ENCODE measurements around the gene NADK. TPM values are rescaled to one million over a fixed set of nuclear protein-coding genes. Genes with fewer than 3 reads are reported as not detected.

The NADK gene
- total and polyA plus RNA-seq, 10 of the 15 experiments (the other 5 are each of a cell fraction or from before 2014, with no cell fraction given) = 1.1 to 93.2 (median 46.9) TPM

DNA sequence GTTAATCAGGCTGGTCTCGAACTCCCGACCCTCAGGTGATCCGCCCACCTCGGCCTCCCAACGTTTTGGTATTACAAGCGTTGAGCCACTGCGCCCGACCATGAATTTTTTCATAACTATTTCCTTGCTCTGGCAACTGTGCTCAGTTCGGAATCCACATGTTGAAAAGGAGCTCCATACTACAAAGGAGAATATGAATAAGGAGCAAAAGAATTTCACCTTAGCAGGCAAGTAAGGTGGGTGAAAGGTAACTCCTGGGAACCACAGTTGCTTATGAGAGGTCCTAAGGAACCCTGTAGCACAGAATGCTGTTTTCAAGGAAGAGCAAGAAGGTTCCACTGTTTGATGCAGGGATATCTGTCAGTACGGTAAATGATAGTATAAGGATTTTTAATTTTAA, 29.9 kb upstream of the NADK start:
- whole genome bisulfite sequencing (ENCODE audit: insufficient coverage, insufficient replicate concordance, low lambda C conversion rate, missing lambda C conversion rate) = 97% methylated on average over 10 of the region's 10 CpGs
- ChIA-PET RAD21 (ENCODE audit: unreplicated experiment) (interaction anchor here (0.7 kb wide), 1 partner anchor 25 kb away, joined by 4 read pairs; no protein-coding TSS in a partner anchor), CTCF (interaction anchor here (2.4 kb wide), 1 partner anchor 98 kb away, joined by 8 read pairs; no protein-coding TSS in a partner anchor), SMC1A (ENCODE audit: uncharacterized antibody, unreplicated experiment) (interaction anchor here (1.1 to 2.5 kb wide), 2 partner anchors 28 to 101 kb away, joined by 3 to 5 read pairs; no protein-coding TSS in a partner anchor), POLR2A (interaction anchor here (0.5 to 1.8 kb wide), 3 partner anchors 19 to 28 kb away, joined by 3 to 5 read pairs (median 3); no protein-coding TSS in a partner anchor)
- Histone ChIP-seq H3K27ac (ENCODE audit: control insufficient read depth, insufficient read depth) (no peak overlapping the region), H2AFZ (ENCODE audit: control insufficient read depth, low read depth, low read length) (no peak overlapping the region), H4K20me1 (ENCODE audit: control insufficient read depth, insufficient read depth) (no peaks in the 10 kb centered on the region), H3K4me3 (no peak overlapping the region), H3K79me2 (ENCODE audit: control insufficient read depth, insufficient read depth, low read length) (peaks cover 1% of the 10 kb centered on the region; the same call in 1 of the 2 replicates), H3K27me3 (replicated peaks in 1 of 2; ENCODE audit: control insufficient read depth in 2 of 2, insufficient read depth in 2 of 2, low read length in 1 of 2) (no peaks in the 10 kb centered on the region), H3K36me3 (ENCODE audit: control insufficient read depth in 2 of 2, insufficient read depth in 2 of 2, low read length in 1 of 2) (peaks cover 15 to 26% of the 10 kb centered on the region in 2 experiments; a peak in 3 of 4 replicates), H3K4me1 (ENCODE audit: control insufficient read depth, insufficient read depth, low read length) (no peaks in the 10 kb centered on the region; the same call in 1 of the 2 replicates), H3K4me2 (ENCODE audit: control insufficient read depth, insufficient read depth) (no peak overlapping the region), H3K9ac (ENCODE audit: control insufficient read depth, insufficient read depth, low read length) (no peak overlapping the region), H3K9me3 (replicated peaks; ENCODE audit: control insufficient read depth, insufficient read depth, low read length) (no peaks in the 10 kb centered on the region)
- in situ Hi-C loops (cut with MboI) (no loop called here), intact Hi-C loops (cut with micrococcal nuclease; ENCODE audit: unreplicated experiment) (no loop called here)
- no peak for DNase-seq (ENCODE audit: low read depth, low spot score)
- TF ChIP-seq MEF2B (IDR thresholded peaks at IDR 0.05; ENCODE audit: partially characterized antibody, poor library complexity, severe bottlenecking) (no peak), MYB (IDR thresholded peaks at IDR 0.05; ENCODE audit: borderline replicate concordance, low read depth, low read length) (no peak), E4F1 (IDR thresholded peaks at IDR 0.05; ENCODE audit: borderline replicate concordance, partially characterized antibody) (no peak), ZNF592 (IDR thresholded peaks at IDR 0.05) (no peak), ZNF217 (IDR thresholded peaks at IDR 0.05) (no peak), ZSCAN29 (IDR thresholded peaks at IDR 0.05) (no peak), TCF12 (IDR thresholded peaks at IDR 0.05; ENCODE audit: low read depth, low read length) (no peak), MTA3 (IDR thresholded peaks at IDR 0.05; ENCODE audit: borderline replicate concordance, low read length) (no peak), GATAD2B (conservative IDR thresholded peaks at IDR 0.05; ENCODE audit: low read depth) (no peak), TBL1XR1 (IDR thresholded peaks at IDR 0.05; ENCODE audit: low read depth, low read length) (no peak), CTCF (IDR thresholded peaks at IDR 0.05 in 2 of 3, conservative IDR thresholded peaks at IDR 0.05 in 1 of 3; ENCODE audit: control insufficient read depth in 2 of 3, extremely low read depth in 1 of 3, insufficient read depth in 1 of 3, low read depth in 3 of 3, low read length in 3 of 3) (no peak), CHD1 (IDR thresholded peaks at IDR 0.05; ENCODE audit: low read depth, low read length) (no peak)
- BruUV-seq (replicated peaks) = no TSS peak
- ATAC-seq = no peak
- FAIRE-seq = no peak
